ENCODE measurements around the gene RANBP1.

Gene RANBP1

DNA sequence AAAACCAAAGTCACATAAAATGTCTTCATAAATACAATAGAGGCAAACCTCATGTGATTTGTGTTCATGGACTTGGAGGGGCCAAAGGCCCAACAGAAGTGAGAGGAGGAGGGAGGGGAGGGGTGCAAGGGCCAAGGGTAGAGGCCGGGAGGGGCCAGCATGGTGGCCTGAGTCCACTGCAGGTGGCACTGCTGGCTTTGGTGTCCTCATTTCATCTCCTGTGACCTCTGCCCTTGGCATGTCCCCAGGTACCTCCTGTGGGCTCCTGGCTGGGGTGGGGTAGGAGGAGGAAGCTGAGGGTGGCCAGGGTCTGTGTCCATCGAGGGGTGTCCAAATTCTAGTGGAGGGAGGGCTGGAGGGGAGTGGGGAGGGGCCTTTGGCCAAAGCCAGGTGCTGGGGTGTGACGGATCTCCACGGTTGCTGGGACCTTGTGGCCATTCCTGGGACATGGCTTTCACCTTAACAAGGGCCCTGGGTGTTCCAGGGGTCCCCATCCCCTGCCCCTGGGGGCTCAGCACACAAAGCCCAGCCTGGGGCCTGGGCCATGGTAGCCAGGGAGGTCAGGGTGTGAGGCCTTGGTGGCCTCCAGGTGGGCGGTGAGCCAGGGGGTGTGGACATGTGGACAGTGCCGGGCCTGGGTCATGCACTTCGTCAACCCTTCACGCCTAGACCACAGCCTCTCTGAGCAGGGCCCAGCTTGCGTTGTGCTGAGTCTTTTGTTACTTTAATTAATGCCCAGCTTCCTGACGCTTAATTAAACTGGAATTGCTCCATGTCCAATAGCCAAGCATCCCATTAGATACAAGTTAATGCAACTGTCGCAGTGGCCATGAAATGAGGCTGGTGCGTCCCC is 55.6 kb downstream of the RANBP1 start:
- Histone ChIP-seq H3K27me3 (ENCODE audit: control insufficient read depth in 5 of 5, insufficient read depth in 4 of 5, low read length in 5 of 5) (peaks cover 4 to 17% (median 8%) of the 10 kb centered on the region in 5 donors), H3K9me3 (ENCODE audit: control insufficient read depth in 5 of 5, low read length in 5 of 5) (no peaks in the 10 kb centered on the region), H3K4me1 (ENCODE audit: control insufficient read depth in 5 of 5, insufficient read depth in 5 of 5, low read length in 5 of 5) (no peaks in the 10 kb centered on the region), H3K4me3 (ENCODE audit: low read depth in 1 of 5, low read length in 5 of 5) (no peak overlapping the region), H3K9ac (ENCODE audit: low read length in 5 of 5) (no peak overlapping the region), H3K36me3 (ENCODE audit: control insufficient read depth in 5 of 5, insufficient read depth in 5 of 5, low read length in 5 of 5) (no peaks in the 10 kb centered on the region), H3K27ac (ENCODE audit: low read depth, low read length) (no peak overlapping the region)

GRCh38 chr22:20172141-20172613 is 56.3 kb downstream of the RANBP1 start:
- Histone ChIP-seq H3K4me1 (ENCODE audit: control insufficient read depth in 5 of 5, insufficient read depth in 5 of 5, low read length in 5 of 5) (no peaks in the 10 kb centered on the region), H3K9ac (ENCODE audit: low read length in 5 of 5) (no peak overlapping the region), H3K36me3 (ENCODE audit: control insufficient read depth in 5 of 5, insufficient read depth in 5 of 5, low read length in 5 of 5) (no peaks in the 10 kb centered on the region), H3K27ac (ENCODE audit: low read depth, low read length) (no peak overlapping the region), H3K4me3 (ENCODE audit: low read depth in 1 of 5, low read length in 5 of 5) (no peak overlapping the region), H3K9me3 (ENCODE audit: control insufficient read depth in 5 of 5, low read length in 5 of 5) (no peaks in the 10 kb centered on the region), H3K27me3 (ENCODE audit: control insufficient read depth in 5 of 5, insufficient read depth in 4 of 5, low read length in 5 of 5) (peaks cover 4 to 17% (median 4%) of the 10 kb centered on the region in 5 donors)

DNA sequence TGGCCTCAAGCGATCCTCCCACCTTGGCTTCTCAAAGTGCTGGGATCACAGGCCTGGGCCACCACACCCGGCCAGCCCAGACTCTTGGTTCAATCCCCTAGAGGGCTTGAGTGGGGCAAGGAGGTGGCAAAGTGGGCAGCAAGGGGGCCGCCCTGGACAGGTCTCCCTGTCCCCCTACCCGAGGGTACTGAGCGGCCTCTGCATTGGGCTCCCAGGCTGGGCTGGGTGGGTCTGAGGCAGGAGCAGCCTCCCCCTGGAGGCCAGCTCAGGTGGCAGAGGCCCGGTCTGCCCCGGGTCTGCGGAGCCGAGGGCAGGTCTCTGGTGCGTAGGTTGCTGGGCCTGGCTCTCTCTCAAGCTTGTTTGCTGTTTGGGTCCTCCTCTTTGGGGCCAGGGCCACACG is 57.3 kb downstream of the RANBP1 start:
- H3K4me1 ChIP-seq (ENCODE audit: control insufficient read depth in 5 of 5, insufficient read depth in 5 of 5, low read length in 5 of 5): no peaks in the 10 kb centered on the region
- H3K9ac ChIP-seq (ENCODE audit: low read length in 5 of 5): no peak overlapping the region
- no peaks in the 10 kb centered on the region for H3K9me3 ChIP-seq (ENCODE audit: control insufficient read depth in 5 of 5, low read length in 5 of 5)
- no peak overlapping the region for H3K27ac ChIP-seq (ENCODE audit: low read depth, low read length)
- peaks cover 6 to 17% (median 7%) of the 10 kb centered on the region in 5 donors for H3K27me3 ChIP-seq (ENCODE audit: control insufficient read depth in 5 of 5, insufficient read depth in 4 of 5, low read length in 5 of 5)
- no peak overlapping the region for H3K4me3 ChIP-seq (ENCODE audit: low read depth in 1 of 5, low read length in 5 of 5)
- no peaks in the 10 kb centered on the region for H3K36me3 ChIP-seq (ENCODE audit: control insufficient read depth in 5 of 5, insufficient read depth in 5 of 5, low read length in 5 of 5)

DNA sequence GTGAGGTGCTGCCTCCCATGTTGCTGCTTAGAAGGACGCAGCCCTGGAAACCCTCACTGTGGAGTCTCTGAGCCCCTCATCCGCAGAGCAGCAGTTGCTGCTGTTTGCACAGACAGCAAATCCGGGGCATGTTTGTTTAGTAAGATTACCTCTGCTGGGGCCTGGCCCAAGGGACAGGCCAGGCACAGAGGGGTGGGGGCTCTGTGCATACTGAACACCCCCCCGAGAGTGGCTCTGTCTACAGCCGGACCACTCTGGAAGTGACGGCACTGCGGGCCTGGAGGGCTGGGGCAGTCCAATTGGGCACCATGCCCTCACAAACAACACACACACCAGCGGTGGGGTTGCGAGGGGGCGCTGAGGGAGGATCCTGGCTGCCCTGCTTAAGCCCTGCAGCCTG is 57.9 kb downstream of the RANBP1 start:
- Histone ChIP-seq H3K27ac (ENCODE audit: low read depth, low read length) (no peak overlapping the region), H3K4me3 (ENCODE audit: low read depth in 1 of 5, low read length in 5 of 5) (no peak overlapping the region), H3K36me3 (ENCODE audit: control insufficient read depth in 5 of 5, insufficient read depth in 5 of 5, low read length in 5 of 5) (no peaks in the 10 kb centered on the region), H3K27me3 (ENCODE audit: control insufficient read depth in 5 of 5, insufficient read depth in 4 of 5, low read length in 5 of 5) (peaks cover 3 to 17% (median 7%) of the 10 kb centered on the region in 5 donors), H3K4me1 (ENCODE audit: control insufficient read depth in 5 of 5, insufficient read depth in 5 of 5, low read length in 5 of 5) (no peaks in the 10 kb centered on the region), H3K9me3 (ENCODE audit: control insufficient read depth in 5 of 5, low read length in 5 of 5) (no peaks in the 10 kb centered on the region), H3K9ac (ENCODE audit: low read length in 5 of 5) (no peak overlapping the region)

- Histone ChIP-seq H3K4me1 (ENCODE audit: control insufficient read depth in 5 of 5, insufficient read depth in 5 of 5, low read length in 5 of 5) (no peaks in the 10 kb centered on the region), H3K4me3 (ENCODE audit: low read depth in 1 of 5, low read length in 5 of 5) (no peak overlapping the region), H3K9me3 (ENCODE audit: control insufficient read depth in 5 of 5, low read length in 5 of 5) (no peaks in the 10 kb centered on the region), H3K27me3 (ENCODE audit: control insufficient read depth in 5 of 5, insufficient read depth in 4 of 5, low read length in 5 of 5) (peaks cover 6 to 17% (median 7%) of the 10 kb centered on the region in 5 donors), H3K9ac (ENCODE audit: low read length in 5 of 5) (no peak overlapping the region), H3K27ac (ENCODE audit: low read depth, low read length) (no peak overlapping the region), H3K36me3 (ENCODE audit: control insufficient read depth in 5 of 5, insufficient read depth in 5 of 5, low read length in 5 of 5) (no peaks in the 10 kb centered on the region)
Observed at GRCh38 chr22:20174785-20175596, 59.1 kb downstream of the RANBP1 start.

GRCh38 chr22:20175597-20175900 is 59.6 kb downstream of the RANBP1 start:
- Histone ChIP-seq H3K9me3 (ENCODE audit: control insufficient read depth in 5 of 5, low read length in 5 of 5) (no peaks in the 10 kb centered on the region), H3K27me3 (ENCODE audit: control insufficient read depth in 5 of 5, insufficient read depth in 4 of 5, low read length in 5 of 5) (peaks cover 2 to 12% (median 7%) of the 10 kb centered on the region in 5 donors), H3K9ac (ENCODE audit: low read length in 5 of 5) (no peak overlapping the region), H3K4me1 (ENCODE audit: control insufficient read depth in 5 of 5, insufficient read depth in 5 of 5, low read length in 5 of 5) (no peaks in the 10 kb centered on the region), H3K27ac (ENCODE audit: low read depth, low read length) (no peak overlapping the region), H3K36me3 (ENCODE audit: control insufficient read depth in 5 of 5, insufficient read depth in 5 of 5, low read length in 5 of 5) (no peaks in the 10 kb centered on the region), H3K4me3 (ENCODE audit: low read depth in 1 of 5, low read length in 5 of 5) (no peak overlapping the region)

- peaks cover 2 to 12% (median 7%) of the 10 kb centered on the region in 5 donors for H3K27me3 ChIP-seq (ENCODE audit: control insufficient read depth in 5 of 5, insufficient read depth in 4 of 5, low read length in 5 of 5)
- H3K36me3 ChIP-seq (ENCODE audit: control insufficient read depth in 5 of 5, insufficient read depth in 5 of 5, low read length in 5 of 5): no peaks in the 10 kb centered on the region
- no peaks in the 10 kb centered on the region for H3K4me1 ChIP-seq (ENCODE audit: control insufficient read depth in 5 of 5, insufficient read depth in 5 of 5, low read length in 5 of 5)
- no peak overlapping the region for H3K9ac ChIP-seq (ENCODE audit: low read length in 5 of 5)
- H3K27ac ChIP-seq (ENCODE audit: low read depth, low read length): no peak overlapping the region
- H3K4me3 ChIP-seq (ENCODE audit: low read depth in 1 of 5, low read length in 5 of 5): no peak overlapping the region
- H3K9me3 ChIP-seq (ENCODE audit: control insufficient read depth in 5 of 5, low read length in 5 of 5): no peaks in the 10 kb centered on the region
Observed at GRCh38 chr22:20176421-20177085, 60.6 kb downstream of the RANBP1 start.
